Measurements from ENCODE around the gene TMEM259. TPM values are rescaled to one million over a fixed set of nuclear protein-coding genes. Genes with fewer than 3 reads are reported as not detected.

TMEM259 gene
- total and polyA plus RNA-seq, 8 donors = 65.9 to 448 (median 90.0) TPM

DNA sequence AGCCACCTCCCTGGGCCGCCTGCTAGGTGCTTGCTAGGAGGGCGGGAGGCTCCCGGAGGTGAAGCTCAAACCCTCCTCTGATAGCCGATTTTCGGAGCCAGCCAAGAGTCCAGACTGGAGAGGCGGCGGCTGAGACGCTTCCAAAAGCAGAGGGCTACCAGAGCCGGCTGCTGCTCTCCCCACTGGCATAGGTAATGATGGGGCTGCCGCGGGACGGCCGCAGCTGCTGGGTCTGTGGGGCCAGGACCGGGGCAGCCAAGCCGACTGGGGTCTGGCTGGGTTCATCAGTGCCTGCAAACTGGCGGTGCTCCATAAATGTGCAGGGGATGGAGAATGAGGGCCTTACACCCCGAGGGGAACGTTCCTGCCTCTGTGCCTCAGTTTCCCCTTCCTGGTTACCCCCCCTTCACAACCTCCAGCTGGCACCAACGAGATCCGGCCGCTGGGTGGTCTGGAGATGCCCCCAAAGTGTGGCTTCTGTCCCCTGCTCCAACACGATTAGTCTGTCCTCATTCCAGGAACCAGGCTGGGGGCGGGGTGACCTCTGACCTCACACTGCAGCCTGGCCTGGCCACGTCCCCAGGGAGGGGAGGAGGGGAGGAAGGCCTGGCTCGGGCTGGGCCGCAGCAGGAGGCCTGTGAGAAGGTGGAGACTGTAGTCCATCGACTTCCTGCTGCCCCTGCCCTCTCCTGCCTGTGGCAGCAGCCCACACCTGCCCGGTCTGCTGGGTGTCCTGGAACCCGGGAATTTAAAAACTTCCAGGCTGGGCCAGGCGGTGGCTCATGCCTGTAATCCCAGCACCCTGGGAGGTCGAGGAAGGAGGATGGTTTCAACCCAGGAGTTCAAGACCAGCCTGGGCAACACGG lies 40.6 kb downstream of the TMEM259 start:
- whole genome bisulfite sequencing, 2 donors = 34 to 41% methylated on average over 31 to 32 of the region's 32 CpGs
- TF ChIP-seq, protein P1, sequence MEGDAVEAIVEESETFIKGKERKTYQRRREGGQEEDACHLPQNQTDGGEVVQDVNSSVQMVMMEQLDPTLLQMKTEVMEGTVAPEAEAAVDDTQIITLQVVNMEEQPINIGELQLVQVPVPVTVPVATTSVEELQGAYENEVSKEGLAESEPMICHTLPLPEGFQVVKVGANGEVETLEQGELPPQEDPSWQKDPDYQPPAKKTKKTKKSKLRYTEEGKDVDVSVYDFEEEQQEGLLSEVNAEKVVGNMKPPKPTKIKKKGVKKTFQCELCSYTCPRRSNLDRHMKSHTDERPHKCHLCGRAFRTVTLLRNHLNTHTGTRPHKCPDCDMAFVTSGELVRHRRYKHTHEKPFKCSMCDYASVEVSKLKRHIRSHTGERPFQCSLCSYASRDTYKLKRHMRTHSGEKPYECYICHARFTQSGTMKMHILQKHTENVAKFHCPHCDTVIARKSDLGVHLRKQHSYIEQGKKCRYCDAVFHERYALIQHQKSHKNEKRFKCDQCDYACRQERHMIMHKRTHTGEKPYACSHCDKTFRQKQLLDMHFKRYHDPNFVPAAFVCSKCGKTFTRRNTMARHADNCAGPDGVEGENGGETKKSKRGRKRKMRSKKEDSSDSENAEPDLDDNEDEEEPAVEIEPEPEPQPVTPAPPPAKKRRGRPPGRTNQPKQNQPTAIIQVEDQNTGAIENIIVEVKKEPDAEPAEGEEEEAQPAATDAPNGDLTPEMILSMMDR (IDR thresholded peaks at IDR 0.05) = no peak
- no peak for ATAC-seq
- no peaks in the 10 kb centered on the region for H3K9me3 ChIP-seq
- H3K36me3 ChIP-seq = no peaks in the 10 kb centered on the region
- peaks cover 0 to 15% (median 4%) of the 10 kb centered on the region in 3 donors for H3K4me1 ChIP-seq
- DNase-seq = peak in 4 of 6 donors; percentile 36 to 74 (median 56)
- no peak for FAIRE-seq
- no peaks in the 10 kb centered on the region for H3K27me3 ChIP-seq
- intact Hi-C loops (cut with DNase I) = loop anchor here (2.0 to 10.0 kb wide), 4 partner anchors 56 to 216 kb away; partner anchors contain the start of gene ARID3A (in 1 of the 3)
- H3K4me3 ChIP-seq = no peak overlapping the region
- no peak overlapping the region for H3K27ac ChIP-seq

DNA sequence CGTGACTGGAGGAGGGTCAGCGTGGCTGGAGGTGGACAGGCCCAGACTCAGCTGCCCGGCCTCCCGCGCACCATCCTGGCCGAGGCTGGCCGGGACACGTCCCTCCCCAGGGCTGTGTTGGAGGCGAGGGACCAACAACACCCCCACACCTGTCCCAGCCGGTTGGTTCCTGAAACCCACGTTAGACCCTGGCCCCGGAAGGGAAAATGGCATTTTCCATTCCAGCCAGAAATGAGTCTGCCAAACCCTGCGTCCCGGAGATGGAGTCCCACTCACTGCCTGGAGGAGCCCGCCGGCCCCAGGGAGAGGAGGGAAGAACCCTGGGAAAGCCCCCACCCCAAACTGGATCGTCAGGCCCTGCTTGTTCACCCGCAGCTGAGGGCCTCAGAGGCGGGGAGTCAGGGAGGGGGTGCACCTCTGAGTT lies 41.6 kb downstream of the TMEM259 start:
- H3K9me3 ChIP-seq = no peaks in the 10 kb centered on the region
- DNase-seq = no peak
- TF ChIP-seq, protein P1 (IDR thresholded peaks at IDR 0.05) = no peak
- no peaks in the 10 kb centered on the region for H3K36me3 ChIP-seq
- H3K27me3 ChIP-seq = no peaks in the 10 kb centered on the region
- peaks cover 0 to 8% (median 0%) of the 10 kb centered on the region in 3 donors for H3K4me1 ChIP-seq
- H3K4me3 ChIP-seq = no peak overlapping the region
- H3K27ac ChIP-seq = no peak overlapping the region
- intact Hi-C loops (cut with DNase I) = loop anchor here in 1 of 3 donors (5.0 kb wide), 1 partner anchor 37 kb away; no protein-coding TSS in a partner anchor
- 72 to 75% methylated on average over 18 to 19 of the region's 19 CpGs for WGBS, 2 donors
- ATAC-seq = no peak
- no peak for FAIRE-seq

DNA sequence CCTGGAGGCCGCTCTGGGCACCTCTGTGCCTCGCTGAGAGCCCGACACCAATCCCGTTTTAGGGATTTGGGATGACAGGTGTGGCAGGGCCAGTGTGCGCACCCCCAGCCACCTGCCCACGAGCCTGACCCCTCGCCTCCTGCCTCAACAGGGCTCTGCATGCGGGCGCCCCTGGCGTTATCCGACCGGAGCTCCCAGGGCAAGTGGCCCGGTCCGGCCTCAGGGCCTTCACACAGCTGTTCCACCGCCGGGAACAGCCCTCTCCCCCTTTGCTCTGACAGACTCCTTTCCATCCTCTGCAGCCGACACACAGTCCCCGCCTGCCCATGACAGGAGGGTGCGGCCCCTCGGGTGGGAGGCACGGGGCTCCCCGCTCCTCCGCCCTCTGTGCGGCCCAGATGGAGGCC lies 43.9 kb downstream of the TMEM259 start:
- WGBS, 2 donors = 77% methylated on average over 24 of the region's 24 CpGs
- no peak overlapping the region for H3K27ac ChIP-seq
- H3K4me3 ChIP-seq = no peak overlapping the region
- intact Hi-C loops (cut with DNase I) = loop anchor here in 1 of 3 donors (5.0 kb wide), 1 partner anchor 35 kb away; no protein-coding TSS in a partner anchor
- peaks cover 0 to 4% (median 0%) of the 10 kb centered on the region in 3 donors for H3K36me3 ChIP-seq
- no peaks in the 10 kb centered on the region for H3K27me3 ChIP-seq
- no peaks in the 10 kb centered on the region for H3K4me1 ChIP-seq
- TF ChIP-seq, protein P1 (IDR thresholded peaks at IDR 0.05) = no peak
- no peaks in the 10 kb centered on the region for H3K9me3 ChIP-seq
- FAIRE-seq (no peak), ATAC-seq (peak in 1 of 4 donors; percentile 10), DNase-seq (peak in 2 of 6 donors; percentile 22 to 72)

DNA sequence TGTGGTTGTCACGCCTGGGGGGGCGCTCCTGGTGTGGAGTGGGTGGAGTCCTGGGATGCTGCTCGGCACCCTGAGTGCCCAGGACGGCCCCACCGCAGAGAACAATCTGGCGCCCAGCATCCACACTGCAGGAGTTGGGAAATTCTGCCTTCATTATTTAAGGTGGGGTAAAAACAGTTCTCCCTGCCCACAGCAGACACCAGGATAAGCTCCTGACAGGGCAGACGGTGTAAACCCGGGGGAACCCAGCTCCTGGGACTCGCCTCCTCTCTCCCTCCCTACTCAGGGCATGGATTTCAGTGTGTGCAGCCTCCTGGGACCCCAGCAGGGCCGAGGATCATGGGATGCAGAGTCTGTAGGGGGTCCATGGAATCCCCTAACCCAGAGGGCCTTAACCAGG lies 44.4 kb downstream of the TMEM259 start:
- Histone ChIP-seq H3K27me3 (no peaks in the 10 kb centered on the region), H3K4me3 (no peak overlapping the region), H3K9me3 (no peaks in the 10 kb centered on the region), H3K4me1 (no peaks in the 10 kb centered on the region), H3K36me3 (peaks cover 0 to 7% (median 0%) of the 10 kb centered on the region in 3 donors), H3K27ac (no peak overlapping the region)
- WGBS, 2 donors = 79 to 83% methylated on average over 10 of the region's 10 CpGs
- TF ChIP-seq, protein P1 (IDR thresholded peaks at IDR 0.05) = no peak
- no peak for ATAC-seq
- no peak for FAIRE-seq
- peak in 1 of 6 donors; percentile 21 for DNase-seq
- intact Hi-C loops (cut with DNase I) = loop anchor here in 1 of 3 donors (5.0 kb wide), 1 partner anchor 34 kb away; no protein-coding TSS in a partner anchor
